K562 (cell line): Measurements from ENCODE around the gene ARHGEF12. TPM values are rescaled to one million over a fixed set of nuclear protein-coding genes. Genes with fewer than 3 reads are reported as not detected.

ENCODE experiments used
- PHF8 ChIP-seq: fragments of 200-600 bp; sonication (generic); IDR thresholded peaks from 2 replicates; pipeline ENCODE4 v1.6.1; 2012; ENCODE audit warnings: mixed run types, mild to moderate bottlenecking, inconsistent platforms, low read length, moderate library complexity, borderline replicate concordance
- PURB ChIP-seq: sonication (generic); formaldehyde crosslinking; IDR thresholded peaks from 2 replicates; pipeline ENCODE4 v1.9.0; 2021; ENCODE audit warnings: low read depth, mild to moderate bottlenecking, missing genetic modification reagents
- RBM34 ChIP-seq: fragments of 200-400 bp; formaldehyde crosslinking; IDR thresholded peaks from 2 replicates; pipeline ENCODE4 v1.6.1; 2018; ENCODE audit warnings: low read length, borderline replicate concordance; ENCODE audit not compliant: insufficient read depth
- ZBED1 ChIP-seq: IDR thresholded peaks from 2 replicates; pipeline ENCODE4 v1.6.1; 2014
- polyA plus RNA-seq, 8 experiments: library from polyadenylated mRNA; depleted of rRNA in 4 of 8; stranded (reverse) in 5 of 8; unstranded in 3 of 8; fragments of >200 nt; fragmentation: Nextera tagmentation in 2 of 8; fragmentation: Illumina TruSeq in 1 of 8; extraction: Ambion mirVana in 2 of 8; extraction: Trizol in 1 of 8; gene quantifications; 2 replicates each; pipeline versions ENCODE4 v1.2.1 to v1.2.3, GENCODE V29; 2011 to 2014; ENCODE audit warnings: inconsistent platforms in 1 of 8, missing spikeins in 1 of 8
- total RNA-seq, 7 experiments: library from RNA; depleted of rRNA in 6 of 7; stranded (reverse); fragments of >200 nt in 6 of 7; fragmentation: Illumina TruSeq in 2 of 7; extraction: Trizol in 2 of 7; gene quantifications; 2 replicates each; pipeline versions ENCODE4 v1.2.1 to v1.2.3, GENCODE V29; 2011 to 2021; ENCODE audit warnings: low replicate concordance in 1 of 7
- TF ChIP-seq, protein P1 (sequence below): fragments of 250-450 bp; sonication (Bioruptor Pico); IDR thresholded peaks from 2 replicates; pipeline ENCODE4 v1.4.0; 2020; ENCODE audit warnings: mild to moderate bottlenecking, moderate library complexity
- TF ChIP-seq, protein P2 (sequence below): fragments of 250-450 bp; sonication (Bioruptor Pico); IDR thresholded peaks from 2 replicates; pipeline ENCODE4 v1.4.0; 2020
- TF ChIP-seq, protein P3 (sequence below): fragments of 450-650 bp; IDR thresholded peaks from 2 replicates; pipeline ENCODE4 v1.6.1; 2016; ENCODE audit warnings: borderline replicate concordance
- TF ChIP-seq, protein P4 (sequence below): sonication (generic); formaldehyde crosslinking; IDR thresholded peaks from 2 replicates; pipeline ENCODE4 v1.8.0; 2022; ENCODE audit warnings: mild to moderate bottlenecking, missing genetic modification reagents
- TF ChIP-seq, protein P5 (sequence below): IDR thresholded peaks from 3 replicates; pipeline ENCODE4 v1.6.1; 2011; ENCODE audit warnings: borderline replicate concordance, mild to moderate bottlenecking, moderate library complexity; ENCODE audit not compliant: insufficient read length; ENCODE audit errors: extremely low read depth

ARHGEF12 gene
- total and polyA plus RNA-seq, 9 of the 15 experiments (the other 6 are each of a cell fraction or from before 2014, with no cell fraction given) = 3.5 to 51.7 (median 29.5) TPM

DNA sequence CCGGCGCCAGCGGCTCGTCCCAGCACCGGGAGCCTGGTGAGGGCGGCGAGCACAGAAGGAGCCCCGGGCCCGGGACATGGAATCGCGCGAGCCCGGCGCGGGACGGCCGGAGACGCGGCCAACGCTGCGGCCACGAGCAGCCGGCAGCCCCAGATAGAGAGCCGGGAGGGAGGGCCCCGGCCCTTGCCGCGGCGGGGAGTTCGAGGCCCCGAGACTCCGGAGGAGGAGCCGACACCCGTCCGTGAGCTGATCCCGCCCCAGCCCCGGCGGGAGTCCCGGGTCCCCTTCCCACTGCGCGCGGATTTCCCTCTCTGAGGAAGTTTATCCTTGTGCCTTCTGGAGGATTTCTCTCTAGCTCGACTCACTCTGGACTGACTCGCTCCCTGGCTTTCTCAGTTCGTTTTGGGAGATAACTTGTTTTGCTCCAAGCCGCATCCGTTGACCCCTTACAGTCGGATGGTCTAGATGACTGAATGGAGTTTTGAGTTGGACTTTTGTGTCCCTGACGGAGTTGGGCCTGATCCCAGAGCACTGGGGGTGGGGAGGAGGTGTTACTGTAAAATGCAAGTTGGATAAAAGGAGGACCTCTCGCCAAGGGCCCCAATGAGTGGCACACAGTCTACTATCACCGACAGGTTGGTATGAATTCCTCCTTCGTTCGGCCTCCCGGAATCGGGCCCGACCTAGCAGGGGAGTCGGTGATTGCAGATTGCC, 585 bp downstream of the ARHGEF12 start (continued):
- TF ChIP-seq, protein P1, sequence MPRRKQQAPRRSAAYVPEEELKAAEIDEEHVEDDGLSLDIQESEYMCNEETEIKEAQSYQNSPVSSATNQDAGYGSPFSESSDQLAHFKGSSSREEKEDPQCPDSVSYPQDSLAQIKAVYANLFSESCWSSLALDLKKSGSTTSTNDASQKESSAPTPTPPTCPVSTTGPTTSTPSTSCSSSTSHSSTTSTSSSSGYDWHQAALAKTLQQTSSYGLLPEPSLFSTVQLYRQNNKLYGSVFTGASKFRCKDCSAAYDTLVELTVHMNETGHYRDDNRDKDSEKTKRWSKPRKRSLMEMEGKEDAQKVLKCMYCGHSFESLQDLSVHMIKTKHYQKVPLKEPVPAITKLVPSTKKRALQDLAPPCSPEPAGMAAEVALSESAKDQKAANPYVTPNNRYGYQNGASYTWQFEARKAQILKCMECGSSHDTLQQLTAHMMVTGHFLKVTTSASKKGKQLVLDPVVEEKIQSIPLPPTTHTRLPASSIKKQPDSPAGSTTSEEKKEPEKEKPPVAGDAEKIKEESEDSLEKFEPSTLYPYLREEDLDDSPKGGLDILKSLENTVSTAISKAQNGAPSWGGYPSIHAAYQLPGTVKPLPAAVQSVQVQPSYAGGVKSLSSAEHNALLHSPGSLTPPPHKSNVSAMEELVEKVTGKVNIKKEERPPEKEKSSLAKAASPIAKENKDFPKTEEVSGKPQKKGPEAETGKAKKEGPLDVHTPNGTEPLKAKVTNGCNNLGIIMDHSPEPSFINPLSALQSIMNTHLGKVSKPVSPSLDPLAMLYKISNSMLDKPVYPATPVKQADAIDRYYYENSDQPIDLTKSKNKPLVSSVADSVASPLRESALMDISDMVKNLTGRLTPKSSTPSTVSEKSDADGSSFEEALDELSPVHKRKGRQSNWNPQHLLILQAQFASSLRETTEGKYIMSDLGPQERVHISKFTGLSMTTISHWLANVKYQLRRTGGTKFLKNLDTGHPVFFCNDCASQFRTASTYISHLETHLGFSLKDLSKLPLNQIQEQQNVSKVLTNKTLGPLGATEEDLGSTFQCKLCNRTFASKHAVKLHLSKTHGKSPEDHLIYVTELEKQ (CRISPR knock-in tag) = no peak
- TF ChIP-seq, protein P2, sequence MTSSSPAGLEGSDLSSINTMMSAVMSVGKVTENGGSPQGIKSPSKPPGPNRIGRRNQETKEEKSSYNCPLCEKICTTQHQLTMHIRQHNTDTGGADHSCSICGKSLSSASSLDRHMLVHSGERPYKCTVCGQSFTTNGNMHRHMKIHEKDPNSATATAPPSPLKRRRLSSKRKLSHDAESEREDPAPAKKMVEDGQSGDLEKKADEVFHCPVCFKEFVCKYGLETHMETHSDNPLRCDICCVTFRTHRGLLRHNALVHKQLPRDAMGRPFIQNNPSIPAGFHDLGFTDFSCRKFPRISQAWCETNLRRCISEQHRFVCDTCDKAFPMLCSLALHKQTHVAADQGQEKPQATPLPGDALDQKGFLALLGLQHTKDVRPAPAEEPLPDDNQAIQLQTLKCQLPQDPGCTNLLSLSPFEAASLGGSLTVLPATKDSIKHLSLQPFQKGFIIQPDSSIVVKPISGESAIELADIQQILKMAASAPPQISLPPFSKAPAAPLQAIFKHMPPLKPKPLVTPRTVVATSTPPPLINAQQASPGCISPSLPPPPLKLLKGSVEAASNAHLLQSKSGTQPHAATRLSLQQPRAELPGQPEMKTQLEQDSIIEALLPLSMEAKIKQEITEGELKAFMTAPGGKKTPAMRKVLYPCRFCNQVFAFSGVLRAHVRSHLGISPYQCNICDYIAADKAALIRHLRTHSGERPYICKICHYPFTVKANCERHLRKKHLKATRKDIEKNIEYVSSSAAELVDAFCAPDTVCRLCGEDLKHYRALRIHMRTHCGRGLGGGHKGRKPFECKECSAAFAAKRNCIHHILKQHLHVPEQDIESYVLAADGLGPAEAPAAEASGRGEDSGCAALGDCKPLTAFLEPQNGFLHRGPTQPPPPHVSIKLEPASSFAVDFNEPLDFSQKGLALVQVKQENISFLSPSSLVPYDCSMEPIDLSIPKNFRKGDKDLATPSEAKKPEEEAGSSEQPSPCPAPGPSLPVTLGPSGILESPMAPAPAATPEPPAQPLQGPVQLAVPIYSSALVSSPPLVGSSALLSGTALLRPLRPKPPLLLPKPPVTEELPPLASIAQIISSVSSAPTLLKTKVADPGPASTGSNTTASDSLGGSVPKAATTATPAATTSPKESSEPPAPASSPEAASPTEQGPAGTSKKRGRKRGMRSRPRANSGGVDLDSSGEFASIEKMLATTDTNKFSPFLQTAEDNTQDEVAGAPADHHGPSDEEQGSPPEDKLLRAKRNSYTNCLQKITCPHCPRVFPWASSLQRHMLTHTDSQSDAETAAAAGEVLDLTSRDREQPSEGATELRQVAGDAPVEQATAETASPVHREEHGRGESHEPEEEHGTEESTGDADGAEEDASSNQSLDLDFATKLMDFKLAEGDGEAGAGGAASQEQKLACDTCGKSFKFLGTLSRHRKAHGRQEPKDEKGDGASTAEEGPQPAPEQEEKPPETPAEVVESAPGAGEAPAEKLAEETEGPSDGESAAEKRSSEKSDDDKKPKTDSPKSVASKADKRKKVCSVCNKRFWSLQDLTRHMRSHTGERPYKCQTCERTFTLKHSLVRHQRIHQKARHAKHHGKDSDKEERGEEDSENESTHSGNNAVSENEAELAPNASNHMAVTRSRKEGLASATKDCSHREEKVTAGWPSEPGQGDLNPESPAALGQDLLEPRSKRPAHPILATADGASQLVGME (CRISPR knock-in tag) = no peak
- TF ChIP-seq PURB (CRISPR knock-in tag) = no peak
- TF ChIP-seq ZBED1 = peak; percentile 17; the same call in 1 of the 2 replicates
- TF ChIP-seq, protein P3, sequence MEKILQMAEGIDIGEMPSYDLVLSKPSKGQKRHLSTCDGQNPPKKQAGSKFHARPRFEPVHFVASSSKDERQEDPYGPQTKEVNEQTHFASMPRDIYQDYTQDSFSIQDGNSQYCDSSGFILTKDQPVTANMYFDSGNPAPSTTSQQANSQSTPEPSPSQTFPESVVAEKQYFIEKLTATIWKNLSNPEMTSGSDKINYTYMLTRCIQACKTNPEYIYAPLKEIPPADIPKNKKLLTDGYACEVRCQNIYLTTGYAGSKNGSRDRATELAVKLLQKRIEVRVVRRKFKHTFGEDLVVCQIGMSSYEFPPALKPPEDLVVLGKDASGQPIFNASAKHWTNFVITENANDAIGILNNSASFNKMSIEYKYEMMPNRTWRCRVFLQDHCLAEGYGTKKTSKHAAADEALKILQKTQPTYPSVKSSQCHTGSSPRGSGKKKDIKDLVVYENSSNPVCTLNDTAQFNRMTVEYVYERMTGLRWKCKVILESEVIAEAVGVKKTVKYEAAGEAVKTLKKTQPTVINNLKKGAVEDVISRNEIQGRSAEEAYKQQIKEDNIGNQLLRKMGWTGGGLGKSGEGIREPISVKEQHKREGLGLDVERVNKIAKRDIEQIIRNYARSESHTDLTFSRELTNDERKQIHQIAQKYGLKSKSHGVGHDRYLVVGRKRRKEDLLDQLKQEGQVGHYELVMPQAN = no peak
- TF ChIP-seq, protein P4, sequence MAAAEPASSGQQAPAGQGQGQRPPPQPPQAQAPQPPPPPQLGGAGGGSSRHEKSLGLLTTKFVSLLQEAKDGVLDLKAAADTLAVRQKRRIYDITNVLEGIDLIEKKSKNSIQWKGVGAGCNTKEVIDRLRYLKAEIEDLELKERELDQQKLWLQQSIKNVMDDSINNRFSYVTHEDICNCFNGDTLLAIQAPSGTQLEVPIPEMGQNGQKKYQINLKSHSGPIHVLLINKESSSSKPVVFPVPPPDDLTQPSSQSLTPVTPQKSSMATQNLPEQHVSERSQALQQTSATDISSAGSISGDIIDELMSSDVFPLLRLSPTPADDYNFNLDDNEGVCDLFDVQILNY (CRISPR knock-in tag) = no peak
- 0 out of 2 replicates have a peak, but pooled peaks have one; percentile 54 for TF ChIP-seq RBM34
- TF ChIP-seq, protein P5, sequence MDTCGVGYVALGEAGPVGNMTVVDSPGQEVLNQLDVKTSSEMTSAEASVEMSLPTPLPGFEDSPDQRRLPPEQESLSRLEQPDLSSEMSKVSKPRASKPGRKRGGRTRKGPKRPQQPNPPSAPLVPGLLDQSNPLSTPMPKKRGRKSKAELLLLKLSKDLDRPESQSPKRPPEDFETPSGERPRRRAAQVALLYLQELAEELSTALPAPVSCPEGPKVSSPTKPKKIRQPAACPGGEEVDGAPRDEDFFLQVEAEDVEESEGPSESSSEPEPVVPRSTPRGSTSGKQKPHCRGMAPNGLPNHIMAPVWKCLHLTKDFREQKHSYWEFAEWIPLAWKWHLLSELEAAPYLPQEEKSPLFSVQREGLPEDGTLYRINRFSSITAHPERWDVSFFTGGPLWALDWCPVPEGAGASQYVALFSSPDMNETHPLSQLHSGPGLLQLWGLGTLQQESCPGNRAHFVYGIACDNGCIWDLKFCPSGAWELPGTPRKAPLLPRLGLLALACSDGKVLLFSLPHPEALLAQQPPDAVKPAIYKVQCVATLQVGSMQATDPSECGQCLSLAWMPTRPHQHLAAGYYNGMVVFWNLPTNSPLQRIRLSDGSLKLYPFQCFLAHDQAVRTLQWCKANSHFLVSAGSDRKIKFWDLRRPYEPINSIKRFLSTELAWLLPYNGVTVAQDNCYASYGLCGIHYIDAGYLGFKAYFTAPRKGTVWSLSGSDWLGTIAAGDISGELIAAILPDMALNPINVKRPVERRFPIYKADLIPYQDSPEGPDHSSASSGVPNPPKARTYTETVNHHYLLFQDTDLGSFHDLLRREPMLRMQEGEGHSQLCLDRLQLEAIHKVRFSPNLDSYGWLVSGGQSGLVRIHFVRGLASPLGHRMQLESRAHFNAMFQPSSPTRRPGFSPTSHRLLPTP = peak; percentile 48
- TF ChIP-seq PHF8 = peak; percentile 31; the same call in 1 of the 2 replicates
